ENCODE results near the gene PAPPA2. TPM values are rescaled to one million over a fixed set of nuclear protein-coding genes. Genes with fewer than 3 reads are reported as not detected.

The PAPPA2 gene
- total RNA-seq, 2 experiments from 2014 or later: 0.19 TPM; not detected in 1

- no peaks in the 10 kb centered on the region for H3K36me3 ChIP-seq (ENCODE audit: insufficient read depth, low read length)
- H3K9me2 ChIP-seq (ENCODE audit: insufficient read depth, low read length): no peaks in the 10 kb centered on the region
- no peaks in the 10 kb centered on the region for H3K79me2 ChIP-seq (ENCODE audit: insufficient read depth, low read depth, low read length)
- H3K4me2 ChIP-seq (ENCODE audit: low read length): no peak overlapping the region
- CTCF ChIA-PET (ENCODE audit: unreplicated experiment): no interaction called here
- peak; percentile 8 for DNase-seq (ENCODE audit: low spot score)
- no peak overlapping the region for H3K27ac ChIP-seq (ENCODE audit: low read depth, low read length, poor library complexity, severe bottlenecking)
- no peaks in the 10 kb centered on the region for H4K20me1 ChIP-seq (ENCODE audit: insufficient read depth, low read length)
- intact Hi-C loops (cut with micrococcal nuclease; ENCODE audit: unreplicated experiment): loop anchor here (5.0 kb wide), 1 partner anchor 89 kb away; no protein-coding TSS in a partner anchor
- H3K9me3 ChIP-seq (ENCODE audit: low read length): no peaks in the 10 kb centered on the region
- H3K4me1 ChIP-seq (ENCODE audit: insufficient read depth, low read length, poor library complexity, severe bottlenecking): no peaks in the 10 kb centered on the region
- no TSS peak for BruUV-seq (replicated peaks)
- POLR2A ChIA-PET: no interaction called here
- TF ChIP-seq, protein P1, sequence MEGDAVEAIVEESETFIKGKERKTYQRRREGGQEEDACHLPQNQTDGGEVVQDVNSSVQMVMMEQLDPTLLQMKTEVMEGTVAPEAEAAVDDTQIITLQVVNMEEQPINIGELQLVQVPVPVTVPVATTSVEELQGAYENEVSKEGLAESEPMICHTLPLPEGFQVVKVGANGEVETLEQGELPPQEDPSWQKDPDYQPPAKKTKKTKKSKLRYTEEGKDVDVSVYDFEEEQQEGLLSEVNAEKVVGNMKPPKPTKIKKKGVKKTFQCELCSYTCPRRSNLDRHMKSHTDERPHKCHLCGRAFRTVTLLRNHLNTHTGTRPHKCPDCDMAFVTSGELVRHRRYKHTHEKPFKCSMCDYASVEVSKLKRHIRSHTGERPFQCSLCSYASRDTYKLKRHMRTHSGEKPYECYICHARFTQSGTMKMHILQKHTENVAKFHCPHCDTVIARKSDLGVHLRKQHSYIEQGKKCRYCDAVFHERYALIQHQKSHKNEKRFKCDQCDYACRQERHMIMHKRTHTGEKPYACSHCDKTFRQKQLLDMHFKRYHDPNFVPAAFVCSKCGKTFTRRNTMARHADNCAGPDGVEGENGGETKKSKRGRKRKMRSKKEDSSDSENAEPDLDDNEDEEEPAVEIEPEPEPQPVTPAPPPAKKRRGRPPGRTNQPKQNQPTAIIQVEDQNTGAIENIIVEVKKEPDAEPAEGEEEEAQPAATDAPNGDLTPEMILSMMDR (conservative IDR thresholded peaks at IDR 0.05; ENCODE audit: low read length): peak; percentile 68
- no peak for TF ChIP-seq EZH2phosphoT487 (IDR thresholded peaks at IDR 0.05; ENCODE audit: borderline replicate concordance, low read depth, low read length)
- H2AFZ ChIP-seq (ENCODE audit: low read length): no peak overlapping the region
- no peak overlapping the region for H3K4me3 ChIP-seq (ENCODE audit: low read depth, low read length, poor library complexity, severe bottlenecking)
Observed at GRCh38 chr1:176466514-176466913, 3.5 kb downstream of the PAPPA2 start.

GRCh38 chr1:176469450-176470010 lies 6.6 kb downstream of the PAPPA2 start:
- intact Hi-C loops (cut with micrococcal nuclease; ENCODE audit: unreplicated experiment): loop anchor here (5.0 kb wide), 1 partner anchor 92 kb away; no protein-coding TSS in a partner anchor
- BruUV-seq (replicated peaks): no TSS peak
- no peak for TF ChIP-seq EZH2phosphoT487 (IDR thresholded peaks at IDR 0.05; ENCODE audit: borderline replicate concordance, low read depth, low read length)
- TF ChIP-seq, protein P1 (conservative IDR thresholded peaks at IDR 0.05; ENCODE audit: low read length): no peak
- H3K27ac ChIP-seq (ENCODE audit: low read depth, low read length, poor library complexity, severe bottlenecking): no peak overlapping the region
- POLR2A ChIA-PET: no interaction called here
- no peaks in the 10 kb centered on the region for H3K9me3 ChIP-seq (ENCODE audit: low read length)
- no peaks in the 10 kb centered on the region for H4K20me1 ChIP-seq (ENCODE audit: insufficient read depth, low read length)
- CTCF ChIA-PET (ENCODE audit: unreplicated experiment): no interaction called here
- H3K9me2 ChIP-seq (ENCODE audit: insufficient read depth, low read length): no peaks in the 10 kb centered on the region
- no peak overlapping the region for H3K4me3 ChIP-seq (ENCODE audit: low read depth, low read length, poor library complexity, severe bottlenecking)
- H3K36me3 ChIP-seq (ENCODE audit: insufficient read depth, low read length): no peaks in the 10 kb centered on the region
- H3K79me2 ChIP-seq (ENCODE audit: insufficient read depth, low read depth, low read length): no peaks in the 10 kb centered on the region
- no peak for DNase-seq (ENCODE audit: low spot score)
- no peak overlapping the region for H3K4me2 ChIP-seq (ENCODE audit: low read length)
- no peaks in the 10 kb centered on the region for H3K4me1 ChIP-seq (ENCODE audit: insufficient read depth, low read length, poor library complexity, severe bottlenecking)
- no peak overlapping the region for H2AFZ ChIP-seq (ENCODE audit: low read length)

- Histone ChIP-seq H3K9me3 (ENCODE audit: low read length) (no peaks in the 10 kb centered on the region), H3K79me2 (ENCODE audit: insufficient read depth, low read depth, low read length) (no peaks in the 10 kb centered on the region), H3K4me3 (ENCODE audit: low read depth, low read length, poor library complexity, severe bottlenecking) (no peak overlapping the region), H3K4me2 (ENCODE audit: low read length) (no peak overlapping the region), H2AFZ (ENCODE audit: low read length) (no peak overlapping the region), H4K20me1 (ENCODE audit: insufficient read depth, low read length) (no peaks in the 10 kb centered on the region), H3K4me1 (ENCODE audit: insufficient read depth, low read length, poor library complexity, severe bottlenecking) (no peaks in the 10 kb centered on the region), H3K27ac (ENCODE audit: low read depth, low read length, poor library complexity, severe bottlenecking) (no peak overlapping the region), H3K9me2 (ENCODE audit: insufficient read depth, low read length) (no peaks in the 10 kb centered on the region), H3K36me3 (ENCODE audit: insufficient read depth, low read length) (no peaks in the 10 kb centered on the region)
- no TSS peak for BruUV-seq (replicated peaks)
- TF ChIP-seq EZH2phosphoT487 (IDR thresholded peaks at IDR 0.05; ENCODE audit: borderline replicate concordance, low read depth, low read length): no peak
- TF ChIP-seq, protein P1 (conservative IDR thresholded peaks at IDR 0.05; ENCODE audit: low read length): no peak
- ChIA-PET CTCF (ENCODE audit: unreplicated experiment) (no interaction called here), POLR2A (no interaction called here)
- no peak for DNase-seq (ENCODE audit: low spot score)
- intact Hi-C loops (cut with micrococcal nuclease; ENCODE audit: unreplicated experiment): no loop called here
Observed at GRCh38 chr1:176471338-176472121, 8.6 kb downstream of the PAPPA2 start.

Measured in OCI-LY7 (cell line).